MM.1S (cell line): ENCODE results near the gene B4GALT5.

ENCODE experiments used
- DNase-seq: peaks from one replicate; pipeline ENCODE4 v3.0.0-alpha.2; 2015
- H2AFZ ChIP-seq: fragments of 300-600 bp; sonication (generic); 2 replicates; pipeline ENCODE4 v1.6.0; 2016; ENCODE audit warnings: antibody characterized with exemption, low read length
- H3F3A ChIP-seq: fragments of 300-600 bp; sonication (generic); 2 replicates; pipeline ENCODE4 v1.6.1; 2016; ENCODE audit warnings: mild to moderate bottlenecking, antibody characterized with exemption, low read length, moderate library complexity, mixed read lengths; ENCODE audit not compliant: insufficient read depth
- H3K27ac ChIP-seq: fragments of 300-600 bp; sonication (generic); 2 replicates; pipeline ENCODE4 v1.5.1; 2016; ENCODE audit warnings: mild to moderate bottlenecking, low read length
- H3K27me3 ChIP-seq: fragments of 300-600 bp; sonication (generic); replicated peaks from 2 replicates; pipeline ENCODE4 v1.6.0; 2016; ENCODE audit warnings: low read length; ENCODE audit not compliant: insufficient read depth
- H3K36me3 ChIP-seq: fragments of 300-600 bp; sonication (generic); replicated peaks from 2 replicates; pipeline ENCODE4 v1.6.1; 2016; ENCODE audit warnings: mild to moderate bottlenecking, low read length, mixed read lengths; ENCODE audit not compliant: insufficient read depth
- H3K4me1 ChIP-seq: fragments of 300-600 bp; sonication (generic); 2 replicates; pipeline ENCODE4 v1.6.1; 2016; ENCODE audit warnings: low read length, mixed read lengths
- H3K4me2 ChIP-seq: fragments of 300-600 bp; sonication (generic); 2 replicates; pipeline ENCODE4 v1.6.0; 2016; ENCODE audit warnings: low read depth, low read length
- H3K4me3 ChIP-seq: fragments of 300-600 bp; sonication (generic); 2 replicates; pipeline ENCODE4 v1.5.1; 2016; ENCODE audit warnings: low read length, mixed read lengths
- H3K79me2 ChIP-seq: fragments of 300-600 bp; sonication (generic); 2 replicates; pipeline ENCODE4 v1.6.1; 2016; ENCODE audit warnings: mixed run types, low read length, mixed read lengths
- H3K9ac ChIP-seq: fragments of 300-600 bp; sonication (generic); 2 replicates; pipeline ENCODE4 v1.6.1; 2016; ENCODE audit warnings: low read length, mixed read lengths
- H3K9me2 ChIP-seq: fragments of 300-600 bp; sonication (generic); replicated peaks from 2 replicates; pipeline ENCODE4 v1.6.1; 2016; ENCODE audit warnings: mild to moderate bottlenecking, low read length, mixed read lengths; ENCODE audit not compliant: insufficient read depth
- H3K9me3 ChIP-seq: fragments of 300-600 bp; sonication (generic); replicated peaks from 2 replicates; pipeline ENCODE4 v1.6.1; 2016; ENCODE audit warnings: mild to moderate bottlenecking, low read length, mixed read lengths; ENCODE audit not compliant: insufficient read depth
- H4K20me1 ChIP-seq: fragments of 300-600 bp; sonication (generic); 2 replicates; pipeline ENCODE4 v1.6.1; 2016; ENCODE audit warnings: mild to moderate bottlenecking, low read length, moderate library complexity, mixed read lengths; ENCODE audit not compliant: insufficient read depth
- CTCF ChIP-seq: fragments of 300-600 bp; sonication (generic); IDR thresholded peaks from 2 replicates; pipeline ENCODE4 v1.5.1; 2016; ENCODE audit warnings: antibody characterized with exemption, low read length, mixed read lengths
- EZH2 ChIP-seq: fragments of 300-600 bp; sonication (generic); optimal IDR thresholded peaks from 2 replicates; pipeline ENCODE3; 2017; ENCODE audit warnings: low read depth, mild to moderate bottlenecking, antibody characterized with exemption, low read length, mixed read lengths
- EZH2phosphoT487 ChIP-seq: fragments of 300-600 bp; sonication (generic); IDR thresholded peaks from 2 replicates; pipeline ENCODE4 v1.6.1; 2018; ENCODE audit warnings: antibody characterized with exemption, low read length

B4GALT5 gene

DNA sequence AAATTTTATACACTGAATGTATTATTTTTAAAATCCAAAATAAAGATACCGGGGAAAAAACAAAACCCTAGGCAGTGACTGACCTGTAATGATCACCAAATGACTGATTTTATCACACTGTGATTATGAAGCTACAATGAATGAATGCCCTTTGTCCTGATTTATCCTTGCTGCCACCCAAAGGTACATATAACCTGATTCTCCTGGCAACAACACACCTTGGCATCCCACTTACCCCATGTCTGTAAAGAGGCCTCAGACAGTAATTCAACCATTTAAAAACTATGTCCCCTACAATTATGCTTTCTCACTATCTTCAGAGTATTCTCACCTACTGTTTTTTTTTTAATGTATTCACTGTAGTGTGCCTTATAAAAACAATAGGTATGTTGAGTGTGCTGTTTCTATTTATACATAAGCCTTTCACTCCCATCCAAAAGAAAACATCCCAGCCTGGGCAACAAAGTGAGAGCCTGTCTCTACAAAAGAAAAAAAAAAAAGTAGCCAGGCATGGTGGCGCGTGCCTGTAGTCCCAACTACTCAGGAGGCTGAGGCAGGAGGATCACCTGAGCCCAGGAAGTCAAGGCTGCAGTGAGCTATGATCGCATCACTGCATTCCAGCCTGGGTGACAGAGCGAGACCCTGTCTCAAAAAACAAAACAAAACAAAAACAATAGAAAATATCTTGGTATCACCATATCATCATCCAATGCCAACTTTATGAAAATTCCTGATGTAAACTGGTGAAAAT, 21.7 kb downstream of the B4GALT5 start:
- H3K79me2 ChIP-seq, result peaks cover 89% of the 10 kb centered on the region
- no peak overlapping the region for H3K4me2 ChIP-seq
- TF ChIP-seq CTCF (no peak), EZH2 (no peak), EZH2phosphoT487 (no peak)
- no peaks in the 10 kb centered on the region; the same call in 1 of the 2 replicates for H4K20me1 ChIP-seq
- no peaks in the 10 kb centered on the region for H3K36me3 ChIP-seq
- no peaks in the 10 kb centered on the region for H3K9me2 ChIP-seq
- H2AFZ ChIP-seq, result no peak overlapping the region
- H3K4me1 ChIP-seq, result peaks cover 12% of the 10 kb centered on the region
- H3K4me3 ChIP-seq, result no peak overlapping the region
- H3K27ac ChIP-seq, result no peak overlapping the region
- H3K9me3 ChIP-seq, result no peaks in the 10 kb centered on the region
- no peaks in the 10 kb centered on the region for H3K27me3 ChIP-seq
- no peak overlapping the region for H3K9ac ChIP-seq
- H3F3A ChIP-seq, result no peaks in the 10 kb centered on the region
- no peak for DNase-seq

- Histone ChIP-seq H3K4me3 (no peak overlapping the region), H3K9me2 (no peaks in the 10 kb centered on the region), H3K36me3 (no peaks in the 10 kb centered on the region), H3K79me2 (peaks cover 89% of the 10 kb centered on the region), H3K9ac (no peak overlapping the region), H2AFZ (no peak overlapping the region), H3K4me1 (peaks cover 13% of the 10 kb centered on the region), H3K27ac (no peak overlapping the region), H3K4me2 (no peak overlapping the region), H4K20me1 (no peaks in the 10 kb centered on the region; the same call in 1 of the 2 replicates), H3K27me3 (no peaks in the 10 kb centered on the region), H3K9me3 (no peaks in the 10 kb centered on the region), H3F3A (no peaks in the 10 kb centered on the region; the same call in 1 of the 2 replicates)
- DNase-seq, result no peak
- no peak for TF ChIP-seq EZH2phosphoT487
- no peak for TF ChIP-seq CTCF
- TF ChIP-seq EZH2, result no peak
Measured at GRCh38 chr20:49690899-49691620, 22.6 kb downstream of the B4GALT5 start.

DNA sequence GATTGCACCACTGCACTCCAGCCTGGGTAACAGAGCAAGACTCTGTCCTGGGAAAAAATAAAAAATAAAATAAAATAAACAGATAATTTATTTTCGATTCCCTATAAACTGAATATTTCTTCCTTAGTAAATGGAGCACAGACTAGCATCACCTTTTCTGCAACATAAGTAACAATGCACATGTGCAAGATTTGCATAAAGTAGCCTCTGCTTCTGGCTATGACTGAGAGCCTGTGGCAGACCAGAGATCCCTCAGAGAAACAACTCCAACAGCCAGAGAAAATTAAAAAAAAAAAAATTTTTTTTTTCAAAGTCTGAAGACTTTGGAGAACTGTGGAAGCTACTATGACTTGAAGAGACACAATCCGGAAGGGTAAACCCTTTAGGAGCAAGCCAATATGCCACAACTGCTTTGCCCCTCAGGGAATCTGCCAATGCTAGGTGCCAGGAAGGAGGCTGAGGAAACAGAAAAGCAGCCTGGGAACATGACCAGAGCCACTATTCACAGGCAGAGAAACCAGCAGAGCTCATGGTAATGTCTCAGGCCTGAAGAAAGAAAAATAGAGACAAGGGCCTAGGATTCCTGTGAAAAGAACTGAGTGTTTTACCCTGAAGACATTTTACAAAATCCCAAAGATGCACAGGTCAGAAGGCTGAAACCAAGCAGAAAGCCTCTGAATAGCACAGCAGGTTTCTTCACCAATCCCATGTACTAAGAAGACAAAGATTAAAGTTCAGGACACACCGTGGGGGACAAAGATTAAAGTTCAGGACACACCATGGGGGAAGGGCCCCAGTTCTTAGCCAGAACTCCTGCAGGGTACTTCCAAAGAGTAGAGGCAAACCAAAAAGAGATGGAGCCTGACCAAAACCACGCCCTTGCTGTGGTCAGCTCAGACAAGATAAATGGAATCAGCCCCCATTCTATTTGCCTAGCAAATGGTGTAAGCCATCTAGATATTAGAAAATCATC, 25.8 kb downstream of the B4GALT5 start:
- peaks cover 15% of the 10 kb centered on the region for H3F3A ChIP-seq
- H4K20me1 ChIP-seq, result peaks cover 3% of the 10 kb centered on the region; the same call in 1 of the 2 replicates
- H3K9me2 ChIP-seq, result no peaks in the 10 kb centered on the region
- no peaks in the 10 kb centered on the region for H3K27me3 ChIP-seq
- no peak overlapping the region for H3K4me2 ChIP-seq
- H3K27ac ChIP-seq, result no peak overlapping the region
- no peak overlapping the region for H3K4me3 ChIP-seq
- peaks cover 20% of the 10 kb centered on the region for H3K4me1 ChIP-seq
- no peak overlapping the region for H2AFZ ChIP-seq
- no peak overlapping the region for H3K9ac ChIP-seq
- DNase-seq, result no peak
- H3K79me2 ChIP-seq, result peaks cover 72% of the 10 kb centered on the region
- no peak for TF ChIP-seq EZH2
- TF ChIP-seq EZH2phosphoT487, result no peak
- no peak for TF ChIP-seq CTCF
- H3K36me3 ChIP-seq, result no peaks in the 10 kb centered on the region
- H3K9me3 ChIP-seq, result no peaks in the 10 kb centered on the region
